Measurements from ENCODE around the gene MZB1.

Gene MZB1

GRCh38 chr5:139389701-139390638 lies at the start of gene MZB1:
TSS of gene MZB1 (minus strand) at chr5:139389913. CDS start at chr5:139389856, 57 bp downstream.
- FAIRE-seq: no peak
- no peak for DNase-seq (ENCODE audit: low spot score)

- FAIRE-seq (no peak), DNase-seq (ENCODE audit: low spot score) (peak; percentile 70)
Observed at GRCh38 chr5:139439013-139439903, 49.5 kb upstream of the MZB1 start, which contains the start of gene DNAJC18. TSS of gene DNAJC18 (minus strand) at chr5:139439525. CDS start at chr5:139439445, 80 bp downstream.

GRCh38 chr5:139438707-139439012 lies 48.9 kb upstream of the MZB1 start:
- DNase-seq (ENCODE audit: low spot score) (no peak), FAIRE-seq (no peak)

DNA sequence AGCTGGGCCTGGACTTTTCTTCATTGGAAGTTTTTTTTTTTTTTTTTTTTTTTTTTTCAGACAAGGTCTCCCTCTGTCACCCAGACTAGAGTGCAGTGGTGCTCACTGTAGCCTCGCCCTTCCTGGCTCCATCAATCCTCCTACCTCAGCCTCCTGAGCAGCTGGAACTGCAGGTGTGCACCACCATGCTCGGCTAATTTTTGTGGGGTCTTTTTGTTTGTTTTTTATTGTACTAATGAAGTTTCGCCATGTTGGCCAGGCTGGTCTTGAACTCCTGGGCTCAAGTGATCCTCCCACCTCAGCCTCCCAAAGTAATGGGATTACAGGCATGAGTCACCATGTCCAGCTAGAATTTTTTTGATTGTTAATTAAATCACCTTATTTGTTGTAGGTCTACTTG lies 46.0 kb upstream of the MZB1 start:
- DNase-seq (ENCODE audit: low spot score): no peak
- FAIRE-seq: no peak

- no peak for DNase-seq (ENCODE audit: low spot score)
- FAIRE-seq: no peak
Observed at GRCh38 chr5:139431706-139432105, 42.0 kb upstream of the MZB1 start.

DNA sequence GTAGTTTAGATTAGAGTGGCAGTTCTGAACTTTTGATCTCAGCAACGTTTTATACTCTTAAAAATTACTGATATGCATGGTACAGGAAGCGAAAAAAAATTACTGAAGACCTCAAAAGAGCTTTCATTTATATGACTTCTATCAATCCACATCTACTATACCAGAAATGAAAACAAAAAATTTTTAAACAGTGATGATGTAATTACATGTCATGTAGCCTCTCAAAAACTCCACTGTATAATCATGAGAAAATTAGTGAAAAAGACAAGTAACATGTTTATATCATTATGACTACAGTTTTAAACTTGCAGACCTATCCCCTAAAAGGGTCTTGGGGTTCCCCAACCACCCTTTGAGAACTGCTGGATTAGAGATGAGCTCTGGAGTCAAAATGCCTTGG lies 40.3 kb upstream of the MZB1 start:
- no peak for FAIRE-seq
- DNase-seq (ENCODE audit: low spot score): no peak

GRCh38 chr5:139426203-139426885 lies 36.6 kb upstream of the MZB1 start:
- FAIRE-seq (no peak), DNase-seq (ENCODE audit: low spot score) (no peak)

- DNase-seq (ENCODE audit: low spot score) (no peak), FAIRE-seq (no peak)
Observed at GRCh38 chr5:139425497-139425896, 35.8 kb upstream of the MZB1 start.

- FAIRE-seq: peak; percentile 80
Observed at GRCh38 chr5:139422307-139422893, 32.7 kb upstream of the MZB1 start.

DNA sequence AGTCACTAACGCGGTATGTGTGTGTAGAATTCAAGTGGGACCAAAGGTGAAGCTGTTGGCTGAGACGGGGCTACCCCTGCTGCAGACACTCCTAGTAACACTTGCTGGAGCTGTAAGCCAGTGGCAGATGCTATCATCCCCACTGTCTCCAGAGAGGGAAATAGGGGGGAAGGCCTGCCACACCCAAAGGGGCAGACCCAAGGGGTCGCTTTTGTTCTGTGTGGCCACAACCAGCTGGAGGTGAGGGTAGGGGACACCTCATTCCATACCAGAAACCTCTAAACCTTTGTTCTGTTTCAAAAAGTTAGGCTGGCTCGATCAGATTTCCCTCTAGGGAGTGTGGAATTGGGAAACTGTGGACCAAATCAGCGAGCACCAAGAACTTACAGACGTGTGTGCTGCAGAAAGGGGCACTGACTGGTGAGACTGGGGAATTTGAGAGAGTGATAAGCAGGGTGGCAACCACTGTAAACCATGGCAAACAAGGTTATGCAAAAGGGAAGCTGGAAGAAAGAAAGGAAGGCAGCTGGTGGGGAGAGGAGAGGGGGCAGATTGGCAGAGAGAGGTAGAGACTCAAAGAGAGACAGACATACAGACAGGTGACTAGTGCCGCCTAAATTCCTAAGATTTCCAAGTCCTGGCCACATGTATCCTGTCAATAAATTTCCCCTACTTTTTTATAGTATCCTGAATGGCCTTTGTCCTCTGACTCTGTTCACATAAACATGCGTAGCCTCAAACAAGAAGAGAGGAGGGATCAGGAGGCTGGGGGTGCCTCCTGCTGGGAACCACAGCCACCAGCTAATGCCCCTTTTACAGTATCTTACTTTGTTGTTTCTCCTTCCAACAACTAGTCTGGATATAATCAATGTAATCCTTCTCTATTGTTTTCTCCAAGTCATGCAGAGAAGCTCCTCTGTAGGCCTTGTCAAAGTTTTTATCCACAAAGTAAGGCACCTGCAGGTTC lies 29.8 kb upstream of the MZB1 start:
- DNase-seq (ENCODE audit: low spot score) (no peak), FAIRE-seq (no peak)

More at GRCh38 chr5:139422307-139422893, 32.7 kb upstream of the MZB1 start:
- DNase-seq (ENCODE audit: low spot score): peak; percentile 75

- DNase-seq (ENCODE audit: low spot score) (no peak), FAIRE-seq (no peak)
Observed at GRCh38 chr5:139418793-139419192, 29.1 kb upstream of the MZB1 start.

GRCh38 chr5:139417214-139417613 lies 27.5 kb upstream of the MZB1 start:
- no peak for FAIRE-seq
- DNase-seq (ENCODE audit: low spot score): no peak

GRCh38 chr5:139416651-139417050 lies 26.9 kb upstream of the MZB1 start:
- no peak for FAIRE-seq
- DNase-seq (ENCODE audit: low spot score): no peak

DNA sequence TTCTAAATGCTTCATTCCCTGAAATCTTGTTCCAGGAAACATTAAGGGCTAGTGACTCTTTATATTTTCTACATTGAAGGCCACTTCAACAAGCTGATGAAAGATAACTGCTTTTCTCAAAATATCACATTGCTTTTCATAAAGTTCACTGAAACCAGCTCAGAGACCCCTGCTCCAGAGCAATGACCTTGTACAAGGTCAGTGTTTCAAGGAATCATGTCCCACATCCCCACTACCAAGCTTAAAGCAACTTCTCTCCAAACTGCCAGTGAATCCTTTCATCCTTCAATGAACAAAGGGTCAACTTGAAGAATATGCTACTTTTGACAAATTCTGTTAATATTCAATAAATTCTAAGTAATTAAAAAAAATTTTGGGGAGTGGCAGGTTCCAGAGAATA lies 26.2 kb upstream of the MZB1 start:
- FAIRE-seq: no peak

DNA sequence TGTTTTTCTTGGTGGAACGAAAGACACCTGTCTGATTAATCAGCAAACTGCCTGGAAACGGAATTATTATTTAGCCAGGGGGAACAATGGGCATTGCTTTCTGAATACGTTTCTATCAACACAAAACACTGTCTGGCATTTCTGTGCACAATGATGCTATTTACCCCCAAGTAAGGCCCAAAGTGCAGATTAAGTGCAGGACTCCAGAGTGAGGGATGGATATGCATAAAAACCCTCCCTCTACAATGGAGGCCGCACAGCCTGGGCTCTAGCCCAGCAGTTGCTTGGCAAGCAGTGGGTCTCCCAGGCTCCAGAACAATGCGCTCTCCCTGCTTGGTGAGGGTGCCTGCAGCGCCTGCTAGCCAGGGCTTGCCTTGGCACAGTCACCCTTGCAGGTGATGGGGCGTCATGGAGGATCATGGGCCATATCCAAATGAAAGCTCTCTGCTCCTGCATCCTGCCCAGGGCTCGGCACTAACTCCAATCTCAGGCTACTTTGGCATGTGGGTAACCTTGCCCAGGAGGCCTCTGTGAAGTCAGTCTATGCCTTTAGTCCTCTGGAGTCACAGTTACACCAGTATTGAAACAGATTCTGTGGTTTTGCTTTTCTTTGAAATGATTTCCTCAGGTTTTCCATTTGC lies 25.6 kb upstream of the MZB1 start:
- no peak for DNase-seq (ENCODE audit: low spot score)
- no peak for FAIRE-seq

More for the DNA sequence above, 26.2 kb upstream of the MZB1 start:
- DNase-seq (ENCODE audit: low spot score): no peak

GRCh38 chr5:139414581-139415130 lies 24.9 kb upstream of the MZB1 start:
- DNase-seq (ENCODE audit: low spot score) (no peak), FAIRE-seq (no peak)

DNA sequence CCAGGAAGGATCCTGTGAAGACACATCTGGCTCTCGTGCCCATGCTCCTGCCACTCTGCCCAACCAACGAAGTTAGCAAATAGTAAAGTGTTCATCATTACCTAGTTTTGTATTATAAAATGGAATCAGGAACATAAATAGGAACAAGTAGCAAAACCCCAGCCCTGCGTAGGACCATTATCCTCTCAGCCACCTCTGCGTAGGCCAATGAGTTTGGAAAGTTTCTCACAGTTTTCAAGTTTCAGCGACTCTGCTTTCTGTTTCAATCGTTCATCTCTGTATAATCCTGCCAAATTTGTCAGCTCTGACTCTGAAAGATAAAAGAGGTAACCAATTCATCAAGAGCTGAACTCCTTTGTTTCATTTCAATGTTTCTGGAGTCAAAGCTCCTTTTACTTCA lies 24.2 kb upstream of the MZB1 start:
- no peak for DNase-seq (ENCODE audit: low spot score)

GRCh38 chr5:139413153-139413552 lies 23.4 kb upstream of the MZB1 start:
- DNase-seq (ENCODE audit: low spot score) (no peak), FAIRE-seq (no peak)

More for the DNA sequence above, 24.2 kb upstream of the MZB1 start:
- FAIRE-seq: no peak

Measured in RCC 7860 (cell line).